K562 (cell line): ENCODE results near the gene MGRN1. TPM values are rescaled to one million over a fixed set of nuclear protein-coding genes. Genes with fewer than 3 reads are reported as not detected.

Experiments
- CBX8 ChIP-seq: fragments of 200-600 bp; sonication (generic); IDR thresholded peaks from 2 replicates; pipeline ENCODE4 v1.6.1; 2012; ENCODE audit warnings: borderline replicate concordance, mixed run types, low read depth, mild to moderate bottlenecking, moderate library complexity, mixed read lengths, low read length, control low read depth, inconsistent platforms; ENCODE audit not compliant: poor library complexity, severe bottlenecking; ENCODE audit errors: extremely low read depth
- MBD2 ChIP-seq: sonication (generic); IDR thresholded peaks from 2 replicates; pipeline ENCODE4 v1.6.1; 2016; ENCODE audit warnings: low read depth, borderline replicate concordance
- NFIC ChIP-seq: fragments of 450-650 bp; IDR thresholded peaks from 2 replicates; pipeline ENCODE4 v1.6.1; 2017; ENCODE audit warnings: mild to moderate bottlenecking, inconsistent platforms
- PTTG1 ChIP-seq: fragments of 450-650 bp; IDR thresholded peaks from 2 replicates; pipeline ENCODE4 v1.6.1; 2016; ENCODE audit warnings: low read depth, mild to moderate bottlenecking, missing genetic modification characterization, missing compliant biosample characterization
- RERE ChIP-seq: sonication (generic); formaldehyde crosslinking; IDR thresholded peaks from 2 replicates; pipeline ENCODE4 v1.8.0; 2023; ENCODE audit warnings: missing genetic modification reagents, mild to moderate bottlenecking, borderline replicate concordance
- TCF15 ChIP-seq: fragments of 250-450 bp; sonication (Bioruptor Pico); IDR thresholded peaks from 2 replicates; pipeline ENCODE4 v1.8.0; 2022; ENCODE audit warnings: moderate library complexity, mild to moderate bottlenecking, inconsistent platforms
- TRIM25 ChIP-seq: fragments of 450-650 bp; IDR thresholded peaks from 2 replicates; pipeline ENCODE4 v1.7.0; 2016; ENCODE audit warnings: borderline replicate concordance
- ZNF212 ChIP-seq: fragments of 450-650 bp; formaldehyde crosslinking; IDR thresholded peaks from 2 replicates; pipeline ENCODE4 v1.4.0; 2020; ENCODE audit warnings: mild to moderate bottlenecking
- ZNF282 ChIP-seq: sonication (generic); formaldehyde crosslinking; IDR thresholded peaks from 2 replicates; pipeline ENCODE4 v1.8.1; 2023; ENCODE audit warnings: missing genetic modification reagents
- ZNF398 ChIP-seq: fragments of 250-450 bp; sonication (Bioruptor Pico); IDR thresholded peaks from 2 replicates; pipeline ENCODE4 v1.8.0; 2021; ENCODE audit warnings: moderate library complexity, mild to moderate bottlenecking, inconsistent platforms
- polyA plus RNA-seq, 8 experiments: library from polyadenylated mRNA; depleted of rRNA in 4 of 8; stranded (reverse) in 5 of 8; unstranded in 3 of 8; fragments of >200 nt; fragmentation: Nextera tagmentation in 2 of 8; fragmentation: Illumina TruSeq in 1 of 8; extraction: Ambion mirVana in 2 of 8; extraction: Trizol in 1 of 8; gene quantifications; 2 replicates each; pipeline versions ENCODE4 v1.2.1 to v1.2.3, GENCODE V29; 2011 to 2014; ENCODE audit warnings: inconsistent platforms in 1 of 8, missing spikeins in 1 of 8
- total RNA-seq, 7 experiments: library from RNA; depleted of rRNA in 6 of 7; stranded (reverse); fragments of >200 nt in 6 of 7; fragmentation: Illumina TruSeq in 2 of 7; extraction: Trizol in 2 of 7; gene quantifications; 2 replicates each; pipeline versions ENCODE4 v1.2.1 to v1.2.3, GENCODE V29; 2011 to 2021; ENCODE audit warnings: low replicate concordance in 1 of 7
- TF ChIP-seq, protein P1 (sequence below): sonication (generic); formaldehyde crosslinking; IDR thresholded peaks from 2 replicates; pipeline ENCODE4 v1.8.0; 2022; ENCODE audit warnings: mild to moderate bottlenecking, missing genetic modification reagents
- TF ChIP-seq, protein P2 (sequence below), 2 experiments: fragments of 450-650 bp in 1 of 2; IDR thresholded peaks; 2 replicates each; pipeline ENCODE4 v1.6.1; 2011 to 2017; ENCODE audit warnings: low read depth in 2 of 2, antibody characterized with exemption in 1 of 2, borderline replicate concordance in 1 of 2, low read length in 1 of 2, mild to moderate bottlenecking in 1 of 2, mixed read lengths in 1 of 2; ENCODE audit not compliant: control insufficient read depth in 1 of 2

Gene MGRN1
- total and polyA plus RNA-seq, 9 of the 15 experiments (the other 6 are each of a cell fraction or from before 2014, with no cell fraction given): 0.15 to 37.9 (median 6.0) TPM

DNA sequence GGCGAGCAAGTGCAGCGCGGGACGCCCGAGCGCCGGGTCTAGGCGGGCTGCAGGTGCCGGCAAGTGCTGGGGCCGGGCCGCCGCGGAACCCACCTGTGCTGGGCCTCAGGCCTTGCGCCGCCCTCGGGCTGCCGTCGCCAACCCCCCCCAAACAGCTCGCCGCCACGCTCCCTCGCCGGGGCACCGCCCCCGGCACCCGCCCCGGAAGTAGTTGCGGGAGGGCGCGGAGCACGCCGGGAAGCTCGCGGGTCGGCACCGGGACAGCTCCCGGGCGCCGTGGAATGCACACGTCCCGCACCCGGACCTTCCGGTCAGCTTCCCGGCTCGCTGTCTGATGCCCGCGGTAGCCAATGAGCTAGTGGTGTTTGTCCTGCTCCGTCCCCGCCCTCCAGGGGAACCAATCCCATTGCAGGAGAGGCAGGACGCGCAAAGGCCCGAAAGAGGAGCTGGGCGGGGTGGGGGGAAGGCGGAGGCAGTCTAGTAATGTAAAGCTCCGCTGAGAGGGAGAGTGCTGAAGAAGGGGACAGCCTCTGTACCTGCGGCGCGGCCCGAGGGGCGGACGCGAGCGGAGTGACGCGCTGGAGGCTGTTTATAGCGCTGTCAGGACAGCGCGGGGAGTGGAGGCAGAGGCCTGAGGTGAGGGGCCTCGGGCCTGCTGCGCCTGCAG is 109.6 kb downstream of the MGRN1 start, which contains the start of the genes ANKS3 and DNAAF8 (continued):
- TF ChIP-seq CBX8: no peak
- no peak for TF ChIP-seq ZNF212 (CRISPR knock-in tag)
- no peak for TF ChIP-seq RERE (CRISPR knock-in tag)
- no peak for TF ChIP-seq PTTG1
- no peak; the same call in 1 of the 2 replicates for TF ChIP-seq ZNF282 (CRISPR knock-in tag)
- TF ChIP-seq, protein P1, sequence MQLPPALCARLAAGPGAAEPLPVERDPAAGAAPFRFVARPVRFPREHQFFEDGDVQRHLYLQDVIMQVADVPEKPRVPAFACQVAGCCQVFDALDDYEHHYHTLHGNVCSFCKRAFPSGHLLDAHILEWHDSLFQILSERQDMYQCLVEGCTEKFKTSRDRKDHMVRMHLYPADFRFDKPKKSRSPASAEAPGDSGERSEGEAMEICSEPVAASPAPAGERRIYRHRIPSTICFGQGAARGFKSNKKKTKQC: no peak
- no peak for TF ChIP-seq NFIC
- TF ChIP-seq TRIM25: no peak
- TF ChIP-seq TCF15 (CRISPR knock-in tag): no peak
- TF ChIP-seq, protein P2, sequence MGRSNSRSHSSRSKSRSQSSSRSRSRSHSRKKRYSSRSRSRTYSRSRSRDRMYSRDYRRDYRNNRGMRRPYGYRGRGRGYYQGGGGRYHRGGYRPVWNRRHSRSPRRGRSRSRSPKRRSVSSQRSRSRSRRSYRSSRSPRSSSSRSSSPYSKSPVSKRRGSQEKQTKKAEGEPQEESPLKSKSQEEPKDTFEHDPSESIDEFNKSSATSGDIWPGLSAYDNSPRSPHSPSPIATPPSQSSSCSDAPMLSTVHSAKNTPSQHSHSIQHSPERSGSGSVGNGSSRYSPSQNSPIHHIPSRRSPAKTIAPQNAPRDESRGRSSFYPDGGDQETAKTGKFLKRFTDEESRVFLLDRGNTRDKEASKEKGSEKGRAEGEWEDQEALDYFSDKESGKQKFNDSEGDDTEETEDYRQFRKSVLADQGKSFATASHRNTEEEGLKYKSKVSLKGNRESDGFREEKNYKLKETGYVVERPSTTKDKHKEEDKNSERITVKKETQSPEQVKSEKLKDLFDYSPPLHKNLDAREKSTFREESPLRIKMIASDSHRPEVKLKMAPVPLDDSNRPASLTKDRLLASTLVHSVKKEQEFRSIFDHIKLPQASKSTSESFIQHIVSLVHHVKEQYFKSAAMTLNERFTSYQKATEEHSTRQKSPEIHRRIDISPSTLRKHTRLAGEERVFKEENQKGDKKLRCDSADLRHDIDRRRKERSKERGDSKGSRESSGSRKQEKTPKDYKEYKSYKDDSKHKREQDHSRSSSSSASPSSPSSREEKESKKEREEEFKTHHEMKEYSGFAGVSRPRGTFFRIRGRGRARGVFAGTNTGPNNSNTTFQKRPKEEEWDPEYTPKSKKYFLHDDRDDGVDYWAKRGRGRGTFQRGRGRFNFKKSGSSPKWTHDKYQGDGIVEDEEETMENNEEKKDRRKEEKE (IDR thresholded peaks at IDR 0.05; ENCODE audit: borderline replicate concordance in 1 of 2, control insufficient read depth in 1 of 2, low read depth in 2 of 2, low read length in 1 of 2): 0 out of 4 replicates have a peak, but pooled peaks of 1 of the 2 experiments have one; percentile 25
- TF ChIP-seq ZNF398 (CRISPR knock-in tag): no peak
- TF ChIP-seq MBD2: peak; percentile 69; the same call in 1 of the 2 replicates
